ENCODE measurements around the gene OSMR. TPM values are rescaled to one million over a fixed set of nuclear protein-coding genes. Genes with fewer than 3 reads are reported as not detected.

Gene OSMR
- total RNA-seq, 1 experiment from 2014 or later, result 46.0 TPM

- POLR2A ChIA-PET, result no interaction called here
- no peaks in the 10 kb centered on the region for H3K4me1 ChIP-seq (ENCODE audit: control insufficient read depth in 1 of 2, insufficient read depth in 2 of 2, low read length in 2 of 2)
- H3K27me3 ChIP-seq (ENCODE audit: insufficient read depth, low read length), result no peaks in the 10 kb centered on the region
- H3K9me2 ChIP-seq (ENCODE audit: insufficient read depth), result no peaks in the 10 kb centered on the region
- no peak for TF ChIP-seq POLR2AphosphoS5 (IDR thresholded peaks at IDR 0.05; ENCODE audit: low read depth, low read length)
- no peak for TF ChIP-seq ZFX (IDR thresholded peaks at IDR 0.05)
- TF ChIP-seq POLR2A (IDR thresholded peaks at IDR 0.05; ENCODE audit: borderline replicate concordance, extremely low read depth, insufficient read depth, insufficient read length), result no peak
- TF ChIP-seq, protein P1, sequence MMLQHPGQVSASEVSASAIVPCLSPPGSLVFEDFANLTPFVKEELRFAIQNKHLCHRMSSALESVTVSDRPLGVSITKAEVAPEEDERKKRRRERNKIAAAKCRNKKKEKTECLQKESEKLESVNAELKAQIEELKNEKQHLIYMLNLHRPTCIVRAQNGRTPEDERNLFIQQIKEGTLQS (IDR thresholded peaks at IDR 0.05), result no peak
- TF ChIP-seq, protein P2, sequence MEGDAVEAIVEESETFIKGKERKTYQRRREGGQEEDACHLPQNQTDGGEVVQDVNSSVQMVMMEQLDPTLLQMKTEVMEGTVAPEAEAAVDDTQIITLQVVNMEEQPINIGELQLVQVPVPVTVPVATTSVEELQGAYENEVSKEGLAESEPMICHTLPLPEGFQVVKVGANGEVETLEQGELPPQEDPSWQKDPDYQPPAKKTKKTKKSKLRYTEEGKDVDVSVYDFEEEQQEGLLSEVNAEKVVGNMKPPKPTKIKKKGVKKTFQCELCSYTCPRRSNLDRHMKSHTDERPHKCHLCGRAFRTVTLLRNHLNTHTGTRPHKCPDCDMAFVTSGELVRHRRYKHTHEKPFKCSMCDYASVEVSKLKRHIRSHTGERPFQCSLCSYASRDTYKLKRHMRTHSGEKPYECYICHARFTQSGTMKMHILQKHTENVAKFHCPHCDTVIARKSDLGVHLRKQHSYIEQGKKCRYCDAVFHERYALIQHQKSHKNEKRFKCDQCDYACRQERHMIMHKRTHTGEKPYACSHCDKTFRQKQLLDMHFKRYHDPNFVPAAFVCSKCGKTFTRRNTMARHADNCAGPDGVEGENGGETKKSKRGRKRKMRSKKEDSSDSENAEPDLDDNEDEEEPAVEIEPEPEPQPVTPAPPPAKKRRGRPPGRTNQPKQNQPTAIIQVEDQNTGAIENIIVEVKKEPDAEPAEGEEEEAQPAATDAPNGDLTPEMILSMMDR (IDR thresholded peaks at IDR 0.05 in 2 of 3, conservative IDR thresholded peaks at IDR 0.05 in 1 of 3; ENCODE audit: borderline replicate concordance in 1 of 3, insufficient read depth in 1 of 3, low read depth in 2 of 3, low read length in 2 of 3), result no peak
- TF ChIP-seq TCF7L2 (IDR thresholded peaks at IDR 0.05; ENCODE audit: borderline replicate concordance, extremely low read depth, insufficient read depth, insufficient read length), result no peak
- TF ChIP-seq, protein P3, sequence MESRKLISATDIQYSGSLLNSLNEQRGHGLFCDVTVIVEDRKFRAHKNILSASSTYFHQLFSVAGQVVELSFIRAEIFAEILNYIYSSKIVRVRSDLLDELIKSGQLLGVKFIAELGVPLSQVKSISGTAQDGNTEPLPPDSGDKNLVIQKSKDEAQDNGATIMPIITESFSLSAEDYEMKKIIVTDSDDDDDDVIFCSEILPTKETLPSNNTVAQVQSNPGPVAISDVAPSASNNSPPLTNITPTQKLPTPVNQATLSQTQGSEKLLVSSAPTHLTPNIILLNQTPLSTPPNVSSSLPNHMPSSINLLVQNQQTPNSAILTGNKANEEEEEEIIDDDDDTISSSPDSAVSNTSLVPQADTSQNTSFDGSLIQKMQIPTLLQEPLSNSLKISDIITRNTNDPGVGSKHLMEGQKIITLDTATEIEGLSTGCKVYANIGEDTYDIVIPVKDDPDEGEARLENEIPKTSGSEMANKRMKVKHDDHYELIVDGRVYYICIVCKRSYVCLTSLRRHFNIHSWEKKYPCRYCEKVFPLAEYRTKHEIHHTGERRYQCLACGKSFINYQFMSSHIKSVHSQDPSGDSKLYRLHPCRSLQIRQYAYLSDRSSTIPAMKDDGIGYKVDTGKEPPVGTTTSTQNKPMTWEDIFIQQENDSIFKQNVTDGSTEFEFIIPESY (IDR thresholded peaks at IDR 0.05; ENCODE audit: extremely low read depth, insufficient replicate concordance, low read length), result no peak
- no peak overlapping the region for H3K27ac ChIP-seq (ENCODE audit: low read depth, low read length)
- intact Hi-C loops (cut with micrococcal nuclease), result no loop called here
- DNase-seq (ENCODE audit: low read depth, low spot score), result no peak
- H3K36me3 ChIP-seq (ENCODE audit: control insufficient read depth in 1 of 2, insufficient read depth in 2 of 2, low read length in 2 of 2), result peaks cover 4% of the 10 kb centered on the region in 2 experiments; a peak in 1 of 4 replicates
- no peaks in the 10 kb centered on the region for H3K9me3 ChIP-seq (ENCODE audit: control insufficient read depth in 1 of 2, insufficient read depth in 1 of 2, low read depth in 1 of 2, low read length in 2 of 2)
- ATAC-seq, result no peak; the same call in 1 of the 2 replicates
- H2AFZ ChIP-seq (ENCODE audit: low read depth, low read length, poor library complexity, severe bottlenecking), result no peak overlapping the region
- CTCF ChIA-PET, result interaction anchor here (0.8 kb wide), 1 partner anchor 111 kb away, joined by 3 read pairs; no protein-coding TSS in a partner anchor
- RAD21 ChIA-PET (ENCODE audit: low non-redundant PET in 1 of 2, low total read pairs in 2 of 2, uncharacterized antibody in 2 of 2, unreplicated experiment in 2 of 2), result no interaction called here
- H4K20me1 ChIP-seq (ENCODE audit: insufficient read depth), result no peaks in the 10 kb centered on the region; the same call in 1 of the 2 replicates
- no peaks in the 10 kb centered on the region for H3K79me2 ChIP-seq (ENCODE audit: insufficient read depth, low read length)
- no TSS peak for BruUV-seq (replicated peaks)
- no peak overlapping the region for H3K4me3 ChIP-seq (replicated peaks in 1 of 2; ENCODE audit: low read depth in 1 of 2, low read length in 2 of 2)
- H3K9ac ChIP-seq (ENCODE audit: low read length), result no peak overlapping the region
- H3K4me2 ChIP-seq (ENCODE audit: low read length), result no peak overlapping the region
These were observed 122.9 kb downstream of the OSMR start for GRCh38 chr5:38968665-38969064.

Measured in HCT116 (cell line).